GM23248 (cell line): ENCODE results near the gene FOXN3. TPM values are rescaled to one million over a fixed set of nuclear protein-coding genes. Genes with fewer than 3 reads are reported as not detected.

Experiments used
- DNase-seq: peaks from one replicate; pipeline ENCODE4 v3.0.0-alpha.2; 2015
- H2AFZ ChIP-seq: fragments of 200-600 bp; sonication (generic); 2 replicates; pipeline ENCODE4 v1.6.1; 2016; ENCODE audit warnings: antibody characterized with exemption
- H3F3A ChIP-seq: fragments of 200-600 bp; sonication (generic); 2 replicates; pipeline ENCODE4 v1.6.1; 2016; ENCODE audit warnings: mild to moderate bottlenecking, antibody characterized with exemption, mixed run types; ENCODE audit not compliant: insufficient read depth
- H3K27ac ChIP-seq: fragments of 200-600 bp; sonication (generic); 2 replicates; pipeline ENCODE4 v1.5.1; 2016; ENCODE audit warnings: mild to moderate bottlenecking
- H3K27me3 ChIP-seq: fragments of 200-600 bp; sonication (generic); replicated peaks from 2 replicates; pipeline ENCODE4 v1.6.1; 2016; ENCODE audit warnings: mild to moderate bottlenecking; ENCODE audit not compliant: insufficient read depth
- H3K36me3 ChIP-seq: fragments of 200-600 bp; sonication (generic); 2 replicates; pipeline ENCODE4 v1.6.1; 2016; ENCODE audit warnings: low read depth, mild to moderate bottlenecking
- H3K4me1 ChIP-seq: fragments of 200-600 bp; sonication (generic); 2 replicates; pipeline ENCODE4 v1.6.1; 2016; ENCODE audit warnings: mild to moderate bottlenecking; ENCODE audit not compliant: insufficient read depth
- H3K4me2 ChIP-seq: fragments of 200-600 bp; sonication (generic); one replicate; pipeline ENCODE4 v1.6.1; 2016; ENCODE audit warnings: mild to moderate bottlenecking; ENCODE audit not compliant: unreplicated experiment
- H3K4me3 ChIP-seq: fragments of 200-600 bp; sonication (generic); 2 replicates; pipeline ENCODE4 v1.5.1; 2016; ENCODE audit warnings: mild to moderate bottlenecking
- H3K79me2 ChIP-seq: fragments of 200-600 bp; sonication (generic); 2 replicates; pipeline ENCODE4 v1.6.1; 2016; ENCODE audit warnings: mild to moderate bottlenecking; ENCODE audit not compliant: insufficient read depth
- H3K9ac ChIP-seq: fragments of 200-600 bp; sonication (generic); 2 replicates; pipeline ENCODE4 v1.6.1; 2016; ENCODE audit warnings: mild to moderate bottlenecking
- H3K9me2 ChIP-seq: fragments of 200-600 bp; sonication (generic); 2 replicates; pipeline ENCODE4 v1.6.1; 2016; ENCODE audit warnings: mixed run types, mild to moderate bottlenecking, moderate library complexity; ENCODE audit not compliant: insufficient read depth
- H3K9me3 ChIP-seq: fragments of 200-600 bp; sonication (generic); one replicate; pipeline ENCODE4 v1.6.1; 2017; ENCODE audit warnings: low read depth
- H4K20me1 ChIP-seq: fragments of 200-600 bp; sonication (generic); 2 replicates; pipeline ENCODE4 v1.6.0; 2016; ENCODE audit not compliant: insufficient read depth
- EZH2 ChIP-seq: fragments of 200-600 bp; sonication (generic); IDR thresholded peaks from 2 replicates; pipeline ENCODE4 v1.6.1; 2018; ENCODE audit warnings: antibody characterized with exemption, mild to moderate bottlenecking; ENCODE audit not compliant: insufficient read depth, poor library complexity, severe bottlenecking
- EZH2phosphoT487 ChIP-seq: fragments of 200-600 bp; sonication (generic); IDR thresholded peaks from 2 replicates; pipeline ENCODE4 v1.6.1; 2018; ENCODE audit warnings: antibody characterized with exemption, moderate library complexity, mild to moderate bottlenecking, low read depth; ENCODE audit not compliant: insufficient read depth
- WGBS, 2 experiments: methylation state at CpG; one replicate each; pipeline ENCODE4 v1.1.6; 2015 to 2017; ENCODE audit warnings: low lambda C conversion rate in 2 of 2, low coverage in 1 of 2; ENCODE audit errors: missing lambda C conversion rate in 2 of 2; 5-methylcytosine and 5-hydroxymethylcytosine counted together
- in situ Hi-C: fragments of 300-500 bp; cut with MboI; formaldehyde crosslinking; loops from 2 replicates; pipeline ENCODE4 v1.15.0; 2020
- polyA plus RNA-seq: library from polyadenylated mRNA; unstranded; fragments of >200 nt; fragmentation: Nextera tagmentation; extraction: Ambion mirVana; gene quantifications from 2 replicates; pipeline ENCODE4 v1.2.1, GENCODE V29; 2016
- total RNA-seq: library from RNA; depleted of rRNA; stranded (reverse); fragments of >200 nt; shearing (Covaris generic); gene quantifications from 2 replicates; pipeline ENCODE4 v1.2.3, GENCODE V29; 2014

Gene FOXN3
- total and polyA plus RNA-seq, 2 experiments from 2014 or later = 18.6 to 19.0 TPM

GRCh38 chr14:89226801-89227495 is 190.1 kb downstream of the FOXN3 start:
- no peak overlapping the region for H2AFZ ChIP-seq
- no peaks in the 10 kb centered on the region for H3K9me3 ChIP-seq
- no peaks in the 10 kb centered on the region for H3K9me2 ChIP-seq
- peaks cover 9% of the 10 kb centered on the region for H3K4me1 ChIP-seq
- TF ChIP-seq EZH2phosphoT487 (no peak), EZH2 (no peak)
- no peaks in the 10 kb centered on the region for H3K36me3 ChIP-seq
- peaks cover 6% of the 10 kb centered on the region; the same call in 1 of the 2 replicates for H3K79me2 ChIP-seq
- 0 out of 2 replicates have a peak, but pooled peaks cover 3% of the 10 kb centered on the region for H4K20me1 ChIP-seq
- no peaks in the 10 kb centered on the region for H3K27me3 ChIP-seq
- no peak overlapping the region for H3K4me2 ChIP-seq
- H3K9ac ChIP-seq = no peak overlapping the region
- DNase-seq = no peak
- H3K4me3 ChIP-seq = no peak overlapping the region
- H3K27ac ChIP-seq = no peak overlapping the region
- in situ Hi-C loops = no loop called here
- no peaks in the 10 kb centered on the region for H3F3A ChIP-seq
- WGBS, 2 experiments = 33 to 39% methylated on average over 8 of the region's 8 CpGs

- in situ Hi-C loops = no loop called here
- WGBS, 2 experiments = 59 to 60% methylated on average over 4 of the region's 4 CpGs
- H3K4me1 ChIP-seq = peaks cover 18% of the 10 kb centered on the region
- no peaks in the 10 kb centered on the region for H3K9me2 ChIP-seq
- 0 out of 2 replicates have a peak, but pooled peaks cover 3% of the 10 kb centered on the region for H4K20me1 ChIP-seq
- H2AFZ ChIP-seq = no peak overlapping the region
- H3K4me2 ChIP-seq = no peak overlapping the region
- H3K4me3 ChIP-seq = no peak overlapping the region
- no peak overlapping the region for H3K9ac ChIP-seq
- no peak overlapping the region for H3K27ac ChIP-seq
- H3K36me3 ChIP-seq = no peaks in the 10 kb centered on the region
- no peaks in the 10 kb centered on the region for H3K27me3 ChIP-seq
- H3F3A ChIP-seq = 0 out of 2 replicates have a peak, but pooled peaks cover 6% of the 10 kb centered on the region
- TF ChIP-seq EZH2 (no peak), EZH2phosphoT487 (no peak)
- no peak for DNase-seq
- no peaks in the 10 kb centered on the region for H3K9me3 ChIP-seq
- H3K79me2 ChIP-seq = peaks cover 6% of the 10 kb centered on the region; the same call in 1 of the 2 replicates
These were observed 191.4 kb downstream of the FOXN3 start for GRCh38 chr14:89225607-89226006.

- no peak overlapping the region for H2AFZ ChIP-seq
- no peak overlapping the region for H3K4me3 ChIP-seq
- in situ Hi-C loops = no loop called here
- DNase-seq = peak; percentile 77
- TF ChIP-seq EZH2 (no peak), EZH2phosphoT487 (no peak)
- H4K20me1 ChIP-seq = 0 out of 2 replicates have a peak, but pooled peaks cover 3% of the 10 kb centered on the region
- H3K27me3 ChIP-seq = no peaks in the 10 kb centered on the region
- 58 to 60% methylated on average over 5 of the region's 5 CpGs for WGBS, 2 experiments
- no peaks in the 10 kb centered on the region for H3K9me3 ChIP-seq
- 0 out of 2 replicates have a peak, but pooled peaks cover 6% of the 10 kb centered on the region for H3F3A ChIP-seq
- H3K4me2 ChIP-seq = no peak overlapping the region
- H3K27ac ChIP-seq = peak overlapping the region; percentile 41; the same call in 1 of the 2 replicates
- peaks cover 6% of the 10 kb centered on the region; the same call in 1 of the 2 replicates for H3K79me2 ChIP-seq
- no peaks in the 10 kb centered on the region for H3K36me3 ChIP-seq
- H3K9me2 ChIP-seq = no peaks in the 10 kb centered on the region
- 0 out of 2 replicates have a peak overlapping the region, but pooled peaks have one; percentile 46 for H3K9ac ChIP-seq
- H3K4me1 ChIP-seq = peaks cover 15% of the 10 kb centered on the region
These were observed 195.8 kb downstream of the FOXN3 start for GRCh38 chr14:89221109-89221810.

- no peak overlapping the region for H3K27ac ChIP-seq
- no peak overlapping the region for H2AFZ ChIP-seq
- no peaks in the 10 kb centered on the region for H3K36me3 ChIP-seq
- H3K4me1 ChIP-seq = peaks cover 9% of the 10 kb centered on the region; the same call in 1 of the 2 replicates
- DNase-seq = no peak
- no peak for TF ChIP-seq EZH2
- H3K79me2 ChIP-seq = peaks cover under 1% of the 10 kb centered on the region; the same call in 1 of the 2 replicates
- in situ Hi-C loops = no loop called here
- H3K27me3 ChIP-seq = no peaks in the 10 kb centered on the region
- 84 to 90% methylated on average over 6 of the region's 6 CpGs for WGBS, 2 experiments
- no peak overlapping the region for H3K4me2 ChIP-seq
- no peak overlapping the region for H3K9ac ChIP-seq
- H4K20me1 ChIP-seq = 0 out of 2 replicates have a peak, but pooled peaks cover 3% of the 10 kb centered on the region
- H3K9me2 ChIP-seq = no peaks in the 10 kb centered on the region
- no peaks in the 10 kb centered on the region for H3K9me3 ChIP-seq
- H3F3A ChIP-seq = 0 out of 2 replicates have a peak, but pooled peaks cover 6% of the 10 kb centered on the region
- H3K4me3 ChIP-seq = no peak overlapping the region
These were observed 198.0 kb downstream of the FOXN3 start for GRCh38 chr14:89219051-89219450.
